ENCODE data around the gene DAZAP1.
"Not testable (repeated sequence)": the region's sequence is repeated elsewhere in the genome, so short reads cannot be mapped to it uniquely, and the experiment has no call there.

The DAZAP1 gene

GRCh38 chr19:1474011-1474764 lies 66.8 kb downstream of the DAZAP1 start:
- DNase-seq (ENCODE audit: low spot score) = no peak

GRCh38 chr19:1474765-1475351 lies 67.5 kb downstream of the DAZAP1 start:
- no peak for DNase-seq (ENCODE audit: low spot score)

GRCh38 chr19:1475751-1476437 lies 68.5 kb downstream of the DAZAP1 start:
- DNase-seq (ENCODE audit: low spot score) = no peak

DNA sequence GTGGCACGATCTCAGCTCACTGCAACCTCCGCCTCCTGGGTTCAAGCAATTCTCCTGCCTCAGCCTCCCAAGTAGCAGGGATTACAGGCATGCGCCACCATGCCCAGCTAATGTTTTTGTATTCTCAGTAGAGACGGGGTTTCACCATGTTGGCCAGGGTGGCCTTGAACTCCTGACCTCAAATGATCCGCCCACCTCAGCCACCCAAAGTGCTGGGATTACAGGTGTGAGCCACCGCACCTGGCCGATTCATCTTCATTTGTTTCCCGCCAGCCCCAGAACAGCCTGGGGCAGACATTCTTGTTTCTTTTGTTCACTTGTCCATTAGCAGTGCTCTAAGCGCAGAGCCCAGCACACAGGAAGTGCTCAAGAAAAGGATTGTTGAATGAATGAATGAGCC lies 69.7 kb downstream of the DAZAP1 start:
- not testable (repeated sequence) for DNase-seq (ENCODE audit: low spot score)

- DNase-seq (ENCODE audit: low spot score) = peak; percentile 92
Measured at GRCh38 chr19:1478934-1479707, 71.7 kb downstream of the DAZAP1 start, which contains the start of gene C19orf25. Gene C19orf25 (minus strand): TSS chr19:1479215. CDS start chr19:1478903, 312 bp downstream.

GRCh38 chr19:1481224-1481892 lies 74.0 kb downstream of the DAZAP1 start:
- no peak for DNase-seq (ENCODE audit: low spot score)

DNA sequence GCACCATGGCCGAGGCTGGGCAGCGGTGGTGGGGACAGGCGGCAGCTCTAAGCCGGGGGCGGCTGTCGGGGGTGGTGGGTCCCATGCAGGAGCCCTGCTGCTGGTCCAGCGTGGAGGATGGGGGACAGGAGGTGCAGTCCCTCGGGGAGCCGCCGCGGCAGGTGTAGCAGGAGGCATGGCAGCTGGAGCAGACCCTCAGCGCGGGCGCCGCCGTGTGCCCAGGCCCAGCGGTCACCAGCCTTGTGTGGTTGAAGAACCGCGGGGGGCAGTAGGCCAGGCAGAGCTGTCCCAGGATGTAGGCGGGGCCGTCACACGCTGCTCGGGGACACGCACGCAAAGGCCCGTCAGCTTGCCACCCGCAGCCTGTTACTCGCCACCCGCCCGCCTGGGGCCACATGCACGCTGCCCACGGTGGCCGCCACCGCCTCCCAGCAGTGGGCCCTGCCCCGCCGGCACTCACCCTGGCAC lies 74.5 kb downstream of the DAZAP1 start:
- DNase-seq (ENCODE audit: low spot score) = no peak

DNA sequence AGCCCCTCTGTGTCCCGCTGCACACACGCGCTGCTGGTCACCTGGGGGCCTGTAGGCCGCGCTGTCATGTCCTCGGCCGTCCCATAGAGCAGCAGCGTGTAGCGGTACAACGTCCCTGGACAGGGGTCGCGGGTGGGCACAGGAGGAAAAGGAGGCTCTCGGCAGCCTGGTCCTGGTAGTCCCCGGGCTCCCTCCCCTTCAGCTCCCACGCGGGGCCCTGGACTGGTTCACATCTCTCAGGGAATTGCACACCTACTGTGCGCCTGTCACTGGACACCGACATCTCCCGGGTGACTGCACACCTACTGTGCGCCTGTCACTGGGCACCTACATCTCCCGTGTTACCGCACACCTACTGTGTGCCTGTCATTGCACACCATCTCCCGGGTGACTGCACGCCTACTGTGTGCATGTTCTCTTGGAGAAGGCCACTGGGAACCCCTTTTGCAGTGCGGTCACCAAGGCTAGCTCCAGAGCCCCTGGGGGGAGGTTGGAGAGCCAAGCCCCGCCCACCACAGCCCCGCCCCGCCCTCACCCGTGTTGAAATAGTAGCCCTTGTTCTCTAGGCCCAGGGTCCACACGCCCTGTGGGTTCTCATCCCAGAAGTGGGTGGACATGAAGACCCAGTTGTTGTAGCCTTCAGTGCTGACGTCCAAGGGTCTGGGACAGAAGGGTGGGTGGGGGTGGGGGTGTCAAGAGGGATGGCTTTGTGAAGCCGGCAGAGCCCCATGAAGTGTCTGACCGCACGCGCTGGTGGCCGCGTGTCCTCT lies 75.2 kb downstream of the DAZAP1 start:
- DNase-seq (ENCODE audit: low spot score) = no peak

- DNase-seq (ENCODE audit: low spot score) = no peak
Measured at GRCh38 chr19:1483131-1483978, 76.0 kb downstream of the DAZAP1 start.

DNA sequence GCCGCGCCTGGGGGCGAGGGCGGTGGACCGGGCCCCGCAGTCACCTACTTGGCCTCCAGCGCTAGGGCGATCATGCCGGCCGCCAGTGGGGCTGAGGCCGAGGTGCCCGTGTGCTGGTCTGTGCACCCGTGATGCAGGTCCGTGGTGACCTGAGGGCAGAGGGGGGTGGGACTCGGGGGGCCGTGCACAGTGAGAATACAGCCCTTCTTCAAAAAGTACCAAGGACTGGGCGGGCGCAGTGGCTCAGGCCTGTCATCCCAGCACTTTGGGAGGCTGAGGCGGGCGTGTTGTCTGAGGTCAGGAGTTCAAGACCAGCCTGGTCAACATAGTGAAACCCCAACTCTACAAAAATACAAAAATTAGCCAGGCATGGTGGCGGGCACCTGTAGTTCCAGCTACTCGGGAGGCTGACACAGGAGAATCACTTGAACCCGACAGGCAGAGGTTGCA lies 76.6 kb downstream of the DAZAP1 start:
- DNase-seq (ENCODE audit: low spot score) = no peak
